ENCODE data around the gene RNF31. TPM values are rescaled to one million over a fixed set of nuclear protein-coding genes. Genes with fewer than 3 reads are reported as not detected.

RNF31 gene
- total RNA-seq, 2 experiments from 2014 or later: 37.8 to 57.8 TPM

GRCh38 chr14:24141097-24141880 is 6.0 kb upstream of the RNF31 start, which contains the start of gene EMC9:
TSS of gene EMC9 (minus strand) at chr14:24141591. CDS start at chr14:24141304, 287 bp downstream.
- CTCF ChIA-PET (ENCODE audit: unreplicated experiment): interaction anchor here (0.9 to 1.0 kb wide), 2 partner anchors 9 to 20 kb away, joined by 4 to 5 read pairs; partner anchors contain the start of gene IRF9
- peaks cover 44% of the 10 kb centered on the region for H3K4me1 ChIP-seq (ENCODE audit: insufficient read depth, low read length, poor library complexity, severe bottlenecking)
- no TSS peak for BruUV-seq (replicated peaks)
- peaks cover 36% of the 10 kb centered on the region for H3K79me2 ChIP-seq (ENCODE audit: insufficient read depth, low read depth, low read length)
- peak within 1 kb of the TSS; percentile 81 for H3K27ac ChIP-seq (ENCODE audit: low read depth, low read length, poor library complexity, severe bottlenecking)
- H3K4me2 ChIP-seq (ENCODE audit: low read length): peak within 1 kb of the TSS; percentile 89
- no peaks in the 10 kb centered on the region for H3K9me2 ChIP-seq (ENCODE audit: insufficient read depth, low read length)
- intact Hi-C loops (cut with micrococcal nuclease; ENCODE audit: unreplicated experiment): loop anchor here (1.0 to 10.0 kb wide), 4 partner anchors 20 to 836 kb away; partner anchors contain the start of genes BCL2L2, DCAF11, IPO4 and IRF9
- TF ChIP-seq EZH2phosphoT487 (IDR thresholded peaks at IDR 0.05; ENCODE audit: borderline replicate concordance, low read depth, low read length) (no peak), CTCF (conservative IDR thresholded peaks at IDR 0.05; ENCODE audit: low read length) (peak; percentile 51)
- peak within 1 kb of the TSS; percentile 85 for H3K4me3 ChIP-seq (ENCODE audit: low read depth, low read length, poor library complexity, severe bottlenecking)
- POLR2A ChIA-PET: interaction anchor here (0.7 to 2.5 kb wide), 12 partner anchors 15 to 105 kb away, joined by 3 to 14 read pairs (median 3); partner anchors contain the start of genes DCAF11, IRF9, NRL and PCK2
- H2AFZ ChIP-seq (ENCODE audit: low read length): peak within 1 kb of the TSS; percentile 84
- no peaks in the 10 kb centered on the region for H3K9me3 ChIP-seq (ENCODE audit: low read length)
- peak; percentile 100 for DNase-seq (ENCODE audit: low spot score)
- H3K36me3 ChIP-seq (ENCODE audit: insufficient read depth, low read length): peaks cover 55% of the 10 kb centered on the region
- 0 out of 2 replicates have a peak, but pooled peaks cover 6% of the 10 kb centered on the region for H4K20me1 ChIP-seq (ENCODE audit: insufficient read depth, low read length)

GRCh38 chr14:24143511-24143910 is 3.8 kb upstream of the RNF31 start:
- Histone ChIP-seq H3K27ac (ENCODE audit: low read depth, low read length, poor library complexity, severe bottlenecking) (no peak overlapping the region), H3K9me3 (ENCODE audit: low read length) (no peaks in the 10 kb centered on the region), H3K79me2 (ENCODE audit: insufficient read depth, low read depth, low read length) (peaks cover 44% of the 10 kb centered on the region), H3K9me2 (ENCODE audit: insufficient read depth, low read length) (no peaks in the 10 kb centered on the region), H3K4me2 (ENCODE audit: low read length) (no peak overlapping the region), H2AFZ (ENCODE audit: low read length) (no peak overlapping the region), H4K20me1 (ENCODE audit: insufficient read depth, low read length) (0 out of 2 replicates have a peak, but pooled peaks cover 6% of the 10 kb centered on the region), H3K4me1 (ENCODE audit: insufficient read depth, low read length, poor library complexity, severe bottlenecking) (peaks cover 34% of the 10 kb centered on the region), H3K36me3 (ENCODE audit: insufficient read depth, low read length) (peaks cover 41% of the 10 kb centered on the region), H3K4me3 (ENCODE audit: low read depth, low read length, poor library complexity, severe bottlenecking) (no peak overlapping the region)
- intact Hi-C loops (cut with micrococcal nuclease; ENCODE audit: unreplicated experiment): loop anchor here (10.0 kb wide), 1 partner anchor 839 kb away; the partner anchor contains the start of genes BCL2L2 and PPP1R3E
- ChIA-PET CTCF (ENCODE audit: unreplicated experiment) (no interaction called here), POLR2A (interaction anchor here (1.0 to 1.3 kb wide), 3 partner anchors 18 to 35 kb away, joined by 3 to 5 read pairs (median 3); partner anchors contain the start of genes DCAF11, IRF9 and NRL)
- no peak for DNase-seq (ENCODE audit: low spot score)
- BruUV-seq (replicated peaks): no TSS peak
- TF ChIP-seq CTCF (conservative IDR thresholded peaks at IDR 0.05; ENCODE audit: low read length) (no peak), EZH2phosphoT487 (IDR thresholded peaks at IDR 0.05; ENCODE audit: borderline replicate concordance, low read depth, low read length) (no peak)

All from OCI-LY7 (cell line).